HG03066 (cell line): ENCODE results near the gene PAPPA.

Experiments used
- ATAC-seq: cut with Tn5 transposase; IDR thresholded peaks from one replicate; pipeline ENCODE4 v1.9.1; 2021; ENCODE audit warnings: low read depth; ENCODE audit not compliant: unreplicated experiment

PAPPA gene

DNA sequence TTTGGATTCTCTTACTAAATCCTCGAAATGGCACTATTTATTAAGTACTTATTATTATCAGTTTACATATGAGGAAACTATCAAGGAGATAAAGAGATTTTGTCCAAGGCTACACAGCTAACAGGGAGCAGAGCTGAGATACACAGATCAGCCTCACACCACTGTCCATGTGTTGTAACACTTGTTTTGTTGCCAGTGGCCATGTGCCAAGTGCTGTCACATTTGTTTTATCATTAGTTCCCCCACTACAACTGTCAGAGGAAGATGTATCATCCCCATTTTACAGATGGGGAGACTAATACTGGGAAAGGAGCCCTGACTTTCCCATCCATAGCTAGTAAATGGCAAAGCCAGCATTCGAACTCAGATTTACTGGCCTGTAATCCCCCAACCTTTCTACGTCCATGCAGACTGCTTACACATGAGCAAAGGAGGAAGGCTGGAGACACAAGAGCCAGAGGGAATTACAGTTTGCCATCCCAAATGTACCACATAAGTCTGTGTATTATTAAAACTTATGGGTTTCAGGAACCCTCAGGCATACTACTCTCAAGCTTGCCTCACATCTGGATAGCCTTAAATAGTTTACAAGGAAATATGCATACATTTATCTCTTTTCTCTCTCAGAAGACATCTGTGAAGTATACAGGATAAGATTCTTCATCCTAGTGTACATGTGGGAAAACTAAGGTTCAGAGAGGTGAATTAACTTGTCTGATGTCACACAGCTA lies 25.1 kb downstream of the PAPPA start:
- ATAC-seq, result no peak

DNA sequence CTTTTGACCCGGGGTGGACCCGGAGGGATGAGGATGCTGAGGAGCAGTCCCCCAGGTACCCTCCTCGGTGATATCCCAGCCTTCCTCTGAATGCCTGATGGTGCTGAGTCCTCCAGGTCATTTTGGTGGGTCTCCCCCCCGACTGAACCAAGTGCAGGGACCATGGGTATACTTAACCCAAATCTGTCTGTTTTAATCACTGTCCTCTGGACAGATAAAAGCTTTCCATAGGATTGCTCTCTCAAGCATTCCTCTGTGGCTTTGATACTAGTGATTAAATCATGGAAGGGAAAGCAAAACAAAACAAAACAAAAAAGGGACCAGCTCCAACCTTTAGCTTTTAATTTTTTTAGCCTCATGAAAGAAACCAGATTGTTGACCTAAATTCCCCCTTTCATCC lies 26.0 kb downstream of the PAPPA start:
- ATAC-seq, result no peak

DNA sequence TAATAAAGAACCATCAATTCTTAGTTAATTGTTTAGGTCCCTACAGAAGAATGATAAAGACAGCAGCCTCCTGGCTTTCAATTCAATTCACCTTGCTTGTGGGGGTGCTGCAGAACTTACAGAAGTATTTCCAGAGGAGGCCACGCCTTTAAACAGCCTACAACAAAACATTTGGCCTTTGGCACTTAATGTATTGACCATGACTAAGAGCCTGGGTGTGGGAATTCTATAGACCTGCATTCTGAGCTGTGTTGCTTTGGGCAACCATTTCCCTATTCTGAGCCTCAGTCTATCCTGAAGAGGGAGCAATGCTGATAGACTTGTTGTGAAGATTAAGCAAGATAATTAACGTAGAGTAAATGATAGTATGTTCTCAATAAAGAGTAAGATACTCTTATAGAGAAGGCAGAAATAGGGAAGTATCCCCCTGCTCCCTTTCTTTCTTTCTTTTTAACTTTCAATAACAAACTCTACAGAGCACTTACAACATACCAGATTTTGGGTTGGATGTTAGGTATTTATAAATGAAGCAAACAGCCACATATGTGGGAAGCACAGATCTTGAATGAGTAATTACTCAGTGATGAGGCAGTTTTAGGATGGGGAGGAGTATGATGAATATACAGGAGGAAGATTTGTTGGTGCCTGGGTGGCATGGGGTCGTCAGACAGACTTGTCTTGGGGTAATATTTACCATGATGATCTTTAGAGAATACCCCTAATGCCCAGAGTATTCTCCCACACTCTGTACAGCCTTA lies 28.4 kb downstream of the PAPPA start:
- ATAC-seq, result no peak

DNA sequence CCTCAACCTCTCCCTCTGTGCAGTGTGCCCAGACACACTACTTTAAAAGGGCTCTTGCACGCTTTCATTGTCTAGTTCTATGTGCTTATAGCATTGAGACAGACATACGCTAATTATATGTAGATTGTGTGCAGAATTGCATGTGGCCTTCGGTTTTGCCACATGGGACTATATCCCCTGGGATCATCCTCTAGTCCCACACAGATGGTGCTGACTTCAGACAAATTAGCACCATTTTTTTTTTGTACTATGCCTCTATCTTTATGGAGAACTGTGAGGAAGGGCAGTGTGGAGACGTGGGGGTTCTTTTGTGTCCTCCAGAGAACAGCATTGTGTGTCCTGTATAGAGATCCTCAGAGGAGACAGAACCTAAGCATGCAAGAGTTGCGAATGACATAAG lies 29.3 kb downstream of the PAPPA start:
- no peak for ATAC-seq

DNA sequence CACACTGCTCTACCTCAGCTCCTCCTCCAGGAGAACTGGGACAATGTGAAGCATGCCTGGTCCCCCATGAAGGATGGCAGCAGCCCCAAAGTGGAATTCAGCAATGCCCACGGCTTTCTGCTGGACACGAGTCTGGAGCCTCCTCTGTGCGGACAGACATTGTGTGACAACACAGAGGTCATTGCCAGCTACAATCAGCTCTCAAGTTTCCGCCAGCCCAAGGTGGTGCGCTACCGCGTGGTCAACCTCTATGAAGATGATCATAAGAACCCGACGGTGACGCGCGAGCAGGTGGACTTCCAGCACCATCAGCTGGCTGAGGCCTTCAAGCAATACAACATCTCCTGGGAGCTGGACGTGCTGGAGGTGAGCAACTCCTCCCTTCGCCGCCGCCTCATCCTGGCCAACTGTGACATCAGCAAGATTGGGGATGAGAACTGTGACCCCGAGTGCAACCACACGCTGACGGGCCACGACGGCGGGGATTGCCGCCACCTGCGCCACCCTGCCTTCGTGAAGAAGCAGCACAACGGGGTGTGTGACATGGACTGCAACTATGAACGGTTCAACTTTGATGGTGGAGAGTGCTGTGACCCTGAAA lies 34.1 kb downstream of the PAPPA start:
- no peak for ATAC-seq

DNA sequence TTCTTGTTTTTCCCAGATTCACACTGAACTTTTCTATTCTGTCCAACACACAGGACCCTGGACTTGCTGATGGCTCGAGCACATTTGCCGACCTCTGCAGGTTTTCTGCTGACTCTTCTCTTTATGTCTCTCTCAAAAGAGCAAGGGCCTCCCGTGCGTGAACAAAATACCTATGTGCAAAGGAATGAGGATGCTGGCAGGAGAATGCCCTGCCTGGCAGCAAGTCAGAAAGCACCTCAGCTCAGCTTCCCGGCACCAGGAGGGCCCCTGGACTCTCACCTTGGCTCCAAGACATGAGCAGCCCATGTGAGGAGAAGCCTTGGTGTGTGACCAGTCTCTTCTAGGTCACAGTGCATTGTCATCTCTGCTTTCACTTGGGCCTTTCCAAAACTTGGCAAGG lies 36.1 kb downstream of the PAPPA start:
- ATAC-seq, result no peak

DNA sequence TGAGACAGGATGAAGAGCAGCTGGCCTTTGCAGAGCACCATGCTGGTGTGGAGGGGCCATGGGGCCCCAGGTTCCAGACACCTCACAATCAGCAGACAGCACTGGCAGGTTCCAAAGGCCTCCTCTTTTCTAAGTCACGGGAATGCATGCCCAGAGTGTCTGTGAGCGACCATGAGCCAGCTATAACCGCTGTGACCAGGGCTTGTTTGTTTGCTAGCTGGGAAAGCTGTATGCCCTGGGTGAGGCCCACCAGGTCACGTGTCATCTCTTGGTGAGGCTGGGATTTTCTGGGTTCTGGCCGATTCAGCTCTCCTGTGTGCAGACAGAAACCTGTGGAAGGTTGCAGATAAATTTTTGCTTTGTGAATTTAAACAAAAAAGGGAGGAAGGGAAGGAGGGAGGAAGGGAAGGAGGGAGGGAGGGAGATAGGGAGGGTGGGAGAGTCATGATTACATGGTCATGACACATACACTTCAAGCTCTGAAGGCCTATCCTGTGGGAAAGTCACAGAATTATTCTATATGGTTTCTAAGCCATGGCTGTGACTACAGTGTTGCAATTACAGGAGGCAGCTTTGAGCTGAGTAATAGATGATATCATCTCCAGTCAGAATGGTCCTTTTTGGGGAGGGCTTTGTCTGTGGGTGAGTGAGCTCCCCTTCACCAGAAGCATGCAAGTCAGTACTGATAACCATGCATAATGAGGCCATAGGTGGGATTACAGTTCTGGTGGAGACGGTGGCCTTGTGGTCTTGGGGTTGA lies 37.2 kb downstream of the PAPPA start:
- no peak for ATAC-seq

DNA sequence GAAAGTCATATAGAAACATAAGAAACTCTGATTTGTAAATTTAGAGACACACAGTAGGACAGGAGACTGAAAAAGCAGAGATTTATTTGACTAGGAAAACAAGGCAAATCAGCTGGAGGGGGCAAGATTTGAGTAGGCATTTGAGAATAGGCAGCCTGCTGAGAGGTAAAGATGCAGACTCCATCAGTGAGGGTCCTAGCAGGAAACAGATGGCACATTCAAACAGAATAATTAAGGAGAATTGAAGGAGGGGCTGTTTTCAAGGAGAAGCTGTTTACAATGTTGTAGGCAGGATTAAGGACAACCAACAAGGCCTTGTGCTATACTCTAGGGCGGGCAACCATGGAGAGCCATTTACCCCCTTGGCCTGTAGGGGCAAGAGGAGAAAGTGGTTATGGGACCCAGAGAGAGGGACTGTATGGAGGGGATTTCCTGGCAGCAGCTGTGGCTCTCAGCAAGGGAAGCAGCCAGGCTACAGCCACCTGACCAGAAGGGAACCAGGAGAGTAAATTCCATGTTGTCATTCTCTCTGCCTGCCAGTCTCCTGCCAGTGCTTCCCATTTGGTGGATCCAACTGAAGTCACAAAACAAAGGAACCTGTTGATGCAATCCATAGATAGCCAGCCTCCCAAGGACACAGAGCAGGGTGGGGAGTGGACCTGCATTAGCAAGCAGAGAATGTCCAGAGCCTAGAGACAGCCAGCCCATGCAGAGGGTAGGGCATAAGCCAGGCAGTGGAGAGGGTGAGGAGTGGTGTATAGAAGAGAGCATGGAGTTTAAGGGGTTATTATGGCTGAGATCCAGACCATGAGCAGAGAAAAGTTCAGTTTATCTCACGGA lies 38.2 kb downstream of the PAPPA start:
- no peak for ATAC-seq

DNA sequence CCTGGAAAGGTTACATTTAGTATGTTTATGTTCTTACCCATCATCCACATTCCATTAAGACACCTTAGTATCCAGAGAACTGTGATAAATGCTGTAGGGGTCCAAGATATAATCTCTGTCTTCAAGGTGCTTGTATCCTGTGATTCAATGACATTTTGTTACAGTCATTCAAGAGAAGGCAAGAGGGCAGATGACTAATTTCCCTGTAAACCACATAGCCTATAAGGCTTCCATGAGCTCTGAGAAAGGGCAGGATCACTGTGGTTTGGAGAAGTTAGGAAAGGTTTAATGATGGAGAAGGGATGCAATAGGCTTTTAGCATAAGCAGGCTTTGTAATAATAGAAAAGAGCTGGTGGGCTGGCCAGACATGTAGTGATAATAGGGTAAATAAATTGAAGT lies 40.0 kb downstream of the PAPPA start:
- ATAC-seq, result no peak

DNA sequence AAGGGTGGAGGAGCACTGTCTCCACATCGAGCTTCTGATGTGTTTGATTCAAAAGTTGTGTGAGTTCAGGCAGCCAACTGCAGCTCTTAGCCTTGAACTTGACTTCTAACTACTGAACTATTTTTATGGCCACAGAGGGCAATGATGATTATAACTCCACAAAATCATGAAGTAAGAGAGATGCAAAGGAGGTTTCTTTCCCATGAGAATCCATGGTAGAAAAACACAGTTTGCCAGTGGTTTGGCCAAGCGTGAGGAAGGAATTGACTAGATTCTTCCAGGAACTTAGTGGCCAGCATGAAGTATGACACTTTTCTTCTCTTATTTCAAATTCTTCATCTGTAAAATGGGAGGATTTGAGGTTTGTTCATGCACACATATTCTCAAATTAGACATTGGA lies 43.2 kb downstream of the PAPPA start:
- no peak for ATAC-seq

DNA sequence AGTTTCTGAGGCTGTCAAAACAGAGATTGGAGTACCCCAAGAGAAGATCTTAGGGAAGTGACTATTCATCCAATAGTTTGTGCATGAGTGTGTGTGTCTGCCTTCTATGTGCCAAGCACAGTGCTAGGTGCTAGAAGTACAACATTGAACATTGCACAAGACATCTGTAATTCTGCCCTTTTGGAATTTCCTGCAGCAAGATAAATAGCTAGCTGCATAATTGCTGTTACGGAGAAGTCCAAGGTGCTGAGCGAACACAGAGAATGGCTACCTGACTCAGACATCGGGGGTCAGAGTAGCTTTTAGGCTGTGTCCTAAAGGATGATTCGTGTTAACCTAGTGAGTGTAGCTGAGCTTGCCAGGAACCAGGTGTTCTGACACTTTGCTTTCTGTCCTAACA lies 44.8 kb downstream of the PAPPA start:
- ATAC-seq, result no peak

DNA sequence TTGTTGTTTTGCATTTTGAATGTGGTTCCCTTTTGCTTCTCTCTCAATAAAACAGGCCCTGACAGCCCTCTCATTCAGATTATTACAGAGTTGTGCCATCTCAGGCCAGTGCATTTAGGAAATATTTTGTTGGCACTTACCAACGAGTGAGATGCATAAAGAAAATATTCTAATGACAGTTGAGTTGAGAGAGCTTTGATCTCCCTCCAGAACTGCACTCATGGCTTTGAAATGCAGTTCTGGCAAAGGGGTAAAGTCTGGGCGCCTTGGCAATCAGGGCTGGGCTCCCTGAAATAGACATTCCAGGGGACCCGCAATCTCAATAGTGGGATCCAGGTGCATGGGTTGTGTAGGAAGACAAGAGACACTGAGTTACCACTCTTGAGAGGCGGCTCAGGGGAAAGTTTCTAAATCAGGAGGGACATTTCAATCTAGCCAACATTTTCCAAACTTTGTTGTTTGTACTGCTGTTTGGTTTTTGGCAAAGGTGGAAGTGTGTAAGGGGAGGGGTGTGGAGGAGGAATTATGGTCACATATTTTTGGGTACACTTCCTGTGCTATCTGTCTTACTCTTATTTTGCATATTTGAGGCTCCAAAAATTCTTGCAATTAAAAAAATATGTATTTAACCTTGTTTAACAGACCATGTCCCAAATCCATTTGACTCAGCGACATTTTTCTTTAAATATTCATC lies 48.8 kb downstream of the PAPPA start:
- no peak for ATAC-seq

DNA sequence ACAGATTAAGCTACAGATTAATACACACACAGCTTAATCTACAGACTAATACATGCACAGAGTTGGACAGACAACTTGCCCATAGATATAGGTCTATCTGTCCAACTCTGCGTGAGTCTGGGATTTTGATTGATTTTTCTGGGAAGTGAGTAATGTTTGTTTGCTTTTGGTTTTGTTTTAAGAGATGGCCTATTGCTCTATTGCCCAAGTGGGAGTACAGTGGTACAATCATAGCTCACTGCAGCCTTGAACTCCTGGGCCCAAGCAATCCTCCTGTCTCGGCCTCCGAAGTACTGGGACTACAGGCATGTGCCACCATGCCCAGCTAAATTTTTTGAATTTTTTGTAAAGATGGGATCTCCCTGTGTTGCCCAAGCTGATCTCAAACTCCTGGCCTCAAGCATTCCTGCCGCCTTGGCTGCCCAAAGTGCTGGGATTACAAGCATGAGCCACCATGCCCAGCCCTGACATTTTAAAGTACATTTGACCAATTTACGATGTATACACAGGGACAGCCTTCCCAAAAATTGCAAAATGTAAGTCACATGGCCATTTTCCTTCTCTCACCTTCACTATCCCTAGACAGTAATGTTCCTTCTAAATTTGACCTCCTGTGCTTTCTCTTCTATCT lies 50.8 kb downstream of the PAPPA start:
- no peak for ATAC-seq

DNA sequence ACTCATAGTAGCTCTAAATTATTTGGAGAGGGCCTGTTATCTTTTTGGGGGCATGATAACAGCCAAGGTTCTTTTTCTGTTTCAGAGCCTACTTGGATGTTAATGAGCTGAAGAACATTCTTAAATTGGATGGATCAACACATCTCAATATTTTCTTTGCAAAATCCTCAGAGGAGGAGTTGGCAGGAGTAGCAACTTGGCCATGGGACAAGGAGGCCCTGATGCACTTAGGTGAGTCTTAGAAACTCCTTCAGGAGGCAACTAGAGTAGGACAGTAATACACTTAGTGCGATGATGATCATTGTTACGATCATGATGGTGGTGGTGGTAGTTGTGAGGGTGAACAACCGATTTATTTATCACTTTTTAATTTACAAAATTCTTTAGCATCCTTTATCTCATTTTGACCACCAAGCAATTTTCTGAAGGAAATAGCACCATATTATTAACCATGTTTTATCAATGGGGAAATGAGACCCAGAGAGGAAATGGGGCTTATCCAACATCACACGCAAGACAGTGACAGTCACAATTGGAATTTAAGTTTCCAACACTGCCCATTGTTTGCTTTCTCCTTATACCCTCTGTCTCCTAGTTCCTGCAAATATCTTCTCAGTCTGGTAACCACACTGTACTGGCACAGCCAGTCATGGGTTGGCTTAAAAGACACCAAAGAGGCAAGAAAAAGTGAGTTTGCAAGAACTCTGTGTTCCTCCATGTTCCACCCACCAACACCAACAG lies 54.0 kb downstream of the PAPPA start:
- ATAC-seq, result no peak

DNA sequence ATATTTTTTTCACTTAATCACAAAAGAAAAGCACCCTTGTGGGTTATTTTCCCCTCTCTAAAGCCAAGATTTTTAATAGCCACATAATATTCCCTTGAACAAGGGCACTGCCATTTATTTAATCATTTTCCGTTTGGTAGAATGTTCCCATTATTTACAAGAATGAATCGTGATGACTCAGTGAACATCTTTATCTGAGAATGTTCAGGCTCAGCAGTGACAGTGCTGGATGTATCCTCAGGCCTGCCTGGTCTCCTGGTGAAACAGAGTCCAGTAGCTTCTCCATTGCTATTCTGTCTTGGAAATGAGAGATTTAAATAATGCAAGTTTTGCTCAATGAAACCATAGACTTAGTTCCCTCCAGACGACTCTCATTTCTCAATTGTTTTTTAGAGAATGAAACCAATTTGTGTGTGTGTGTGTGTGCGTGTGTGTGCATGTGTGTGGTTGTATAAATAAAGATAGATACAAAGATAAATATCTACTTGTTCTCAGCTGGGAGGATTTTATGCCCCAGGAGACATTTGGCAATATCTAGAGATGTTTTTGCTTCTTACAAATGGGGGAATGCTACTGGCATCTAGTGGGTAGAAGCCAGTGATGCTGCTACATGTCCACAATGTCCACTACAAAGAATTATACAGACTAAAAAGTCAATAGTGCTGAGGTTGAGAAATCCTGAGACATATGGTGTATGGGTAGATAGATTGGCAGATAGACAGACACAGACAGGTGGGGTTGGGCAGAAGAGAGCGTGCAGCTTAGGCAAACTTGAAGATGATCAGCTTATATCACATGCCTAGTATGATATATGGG lies 55.0 kb downstream of the PAPPA start:
- ATAC-seq, result no peak

DNA sequence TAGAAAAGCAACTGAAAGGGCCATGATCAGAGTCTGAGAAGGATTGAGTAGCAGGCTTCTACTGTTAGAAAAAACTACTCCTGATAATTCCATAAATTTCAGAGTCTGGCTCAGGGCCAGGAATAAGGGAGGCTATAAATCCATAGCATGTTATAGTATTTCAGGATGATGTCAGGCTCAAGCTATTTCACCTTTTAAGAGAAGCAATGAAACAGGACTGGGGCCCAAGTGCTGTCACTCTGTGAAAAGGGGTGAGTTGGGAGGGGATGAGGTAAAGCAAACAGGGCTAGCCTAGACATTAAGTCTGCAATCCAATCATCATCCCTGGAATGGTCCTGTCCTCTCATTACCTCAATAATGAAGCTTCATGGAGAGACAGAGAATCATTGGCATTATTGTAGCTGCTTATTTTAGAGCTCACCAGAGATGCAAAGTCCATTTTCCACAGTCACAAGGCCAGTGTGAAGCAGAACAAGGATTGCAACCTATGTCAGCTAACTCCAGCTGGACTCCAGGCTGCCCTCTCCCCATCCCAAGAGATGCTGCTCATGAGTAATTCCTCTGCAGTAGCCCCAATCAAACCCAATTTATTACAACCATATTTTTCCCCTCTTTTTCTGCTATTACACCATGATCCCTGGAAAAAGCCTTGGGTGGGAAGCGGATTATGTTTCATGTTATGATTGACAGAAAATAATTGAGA lies 56.0 kb downstream of the PAPPA start:
- no peak for ATAC-seq
